HCT116 (cell line): ENCODE results near the gene CCDC91. TPM values are rescaled to one million over a fixed set of nuclear protein-coding genes. Genes with fewer than 3 reads are reported as not detected.

Experiments used
- ATAC-seq: fragments of 200-7000 bp; cut with Tn5 transposase; 2 replicates; pipeline ENCODE4 v1.9.1; 2020; ENCODE audit warnings: mild to moderate bottlenecking, moderate library complexity
- BruUV-seq: library from RNA; stranded (reverse); fragments of 400-500 nt; replicated peaks from 2 replicates; lab custom pipeline; 2021; lab: Mats Ljungman, UMichigan
- CTCF ChIA-PET: fragments of 300-600 bp; sonication (Branson Sonifier 250); formaldehyde crosslinking; loops from one replicate; lab custom pipeline; 2021; ENCODE audit warnings: antibody characterized with exemption; lab: Charles Lee
- POLR2A ChIA-PET: fragments of 300-600, 350-600 bp; sonication (Branson Sonifier 250); formaldehyde crosslinking; loops from one replicate; lab custom pipeline; 2021; ENCODE audit warnings: antibody characterized with exemption; lab: Charles Lee
- RAD21 ChIA-PET, 2 experiments: fragments of 300-600 bp; sonication (Branson Sonifier 250); formaldehyde crosslinking; loops; one replicate each; lab custom pipeline; 2023; ENCODE audit warnings: low total read pairs in 2 of 2; ENCODE audit not compliant: uncharacterized antibody in 2 of 2, unreplicated experiment in 2 of 2, low non-redundant PET in 1 of 2; lab: Charles Lee
- DNase-seq: peaks from one replicate; pipeline ENCODE4 v3.0.0-alpha.2; 2010; ENCODE audit warnings: low read depth, low spot score
- H2AFZ ChIP-seq: fragments of 200-600 bp; shearing (Covaris generic), sonication (generic); 2 replicates; pipeline ENCODE4 v1.6.1; 2017; ENCODE audit warnings: low read depth, mixed run types, mixed read lengths, antibody characterized with exemption, low read length; ENCODE audit not compliant: poor library complexity, severe bottlenecking
- H3K27ac ChIP-seq: 2 replicates; pipeline ENCODE4 v1.5.1; 2012; ENCODE audit warnings: low read depth, low read length
- H3K27me3 ChIP-seq: fragments of 200-600 bp; sonication (generic); 2 replicates; pipeline ENCODE4 v1.6.1; 2016; ENCODE audit warnings: mixed run types, low read length, mixed read lengths; ENCODE audit not compliant: insufficient read depth
- H3K36me3 ChIP-seq, 2 experiments: fragments of 200-500 bp in 1 of 2; fragments of 200-600 bp in 1 of 2; sonication (Bioruptor generic) in 1 of 2; sonication (generic) in 1 of 2; 2 replicates each; pipeline versions ENCODE4 v1.5.1 to v1.6.1; 2014 to 2016; ENCODE audit warnings: low read length in 2 of 2, inconsistent platforms in 1 of 2, mixed read lengths in 1 of 2, mixed run types in 1 of 2; ENCODE audit not compliant: insufficient read depth in 2 of 2, control insufficient read depth in 1 of 2
- H3K4me1 ChIP-seq, 2 experiments: fragments of 200-600 bp in 1 of 2; sonication (generic) in 1 of 2; 2 replicates each; pipeline versions ENCODE4 v1.5.1 to v1.6.1; 2012 to 2017; ENCODE audit warnings: low read length in 2 of 2, inconsistent platforms in 1 of 2, mild to moderate bottlenecking in 1 of 2, mixed read lengths in 1 of 2, mixed run types in 1 of 2, moderate library complexity in 1 of 2; ENCODE audit not compliant: insufficient read depth in 2 of 2, control insufficient read depth in 1 of 2
- H3K4me2 ChIP-seq: fragments of 200-600 bp; sonication (generic); 2 replicates; pipeline ENCODE4 v1.6.1; 2017; ENCODE audit warnings: mixed run types, low read length, mixed read lengths
- H3K4me3 ChIP-seq, 2 experiments: fragments of 200-600 bp in 1 of 2; sonication (generic) in 1 of 2; replicated peaks in 1 of 2; 2 replicates each; pipeline ENCODE4 v1.5.1; 2011 to 2016; ENCODE audit warnings: low read length in 2 of 2, control low read depth in 1 of 2, low read depth in 1 of 2, mild to moderate bottlenecking in 1 of 2, mixed read lengths in 1 of 2, mixed run types in 1 of 2
- H3K79me2 ChIP-seq: fragments of 200-600 bp; sonication (generic); 2 replicates; pipeline ENCODE4 v1.6.1; 2017; ENCODE audit warnings: mild to moderate bottlenecking, mixed run types, low read length, moderate library complexity, mixed read lengths; ENCODE audit not compliant: insufficient read depth
- H3K9ac ChIP-seq: fragments of 200-600 bp; sonication (generic); 2 replicates; pipeline ENCODE4 v1.6.1; 2016; ENCODE audit warnings: low read length, mixed read lengths
- H3K9me2 ChIP-seq: fragments of 200-600 bp; sonication (generic), shearing (Covaris generic); 2 replicates; pipeline ENCODE4 v1.6.1; 2017; ENCODE audit warnings: mixed run types, mild to moderate bottlenecking, moderate library complexity; ENCODE audit not compliant: insufficient read depth
- H3K9me3 ChIP-seq, 2 experiments: fragments of 200-500 bp in 1 of 2; fragments of 200-600 bp in 1 of 2; sonication (Bioruptor generic) in 1 of 2; sonication (generic) in 1 of 2; 2 replicates each; pipeline ENCODE4 v1.6.1; 2014 to 2017; ENCODE audit warnings: low read length in 2 of 2, mixed read lengths in 2 of 2, inconsistent platforms in 1 of 2, low read depth in 1 of 2, mild to moderate bottlenecking in 1 of 2, mixed run types in 1 of 2, moderate library complexity in 1 of 2; ENCODE audit not compliant: control insufficient read depth in 1 of 2, insufficient read depth in 1 of 2
- H4K20me1 ChIP-seq: fragments of 200-600 bp; sonication (generic), shearing (Covaris generic); 2 replicates; pipeline ENCODE4 v1.6.1; 2017; ENCODE audit warnings: mixed run types, mild to moderate bottlenecking, moderate library complexity; ENCODE audit not compliant: insufficient read depth
- ATF3 ChIP-seq: IDR thresholded peaks from 2 replicates; pipeline ENCODE4 v1.6.1; 2012
- CBX3 ChIP-seq: IDR thresholded peaks from 2 replicates; pipeline ENCODE4 v1.6.1; 2012; ENCODE audit warnings: low read depth
- CEBPB ChIP-seq: IDR thresholded peaks from 2 replicates; pipeline ENCODE4 v1.6.1; 2012; ENCODE audit warnings: low read depth
- CTCF ChIP-seq, 3 experiments: fragments of 200-600 bp in 1 of 3; sonication (generic) in 1 of 3; IDR thresholded peaks in 2 of 3; conservative IDR thresholded peaks in 1 of 3; 2 replicates each; pipeline ENCODE4 v1.5.1; 2012 to 2017; ENCODE audit warnings: low read depth in 2 of 3, low read length in 2 of 3, antibody characterized with exemption in 1 of 3, borderline replicate concordance in 1 of 3, control low read depth in 1 of 3, mild to moderate bottlenecking in 1 of 3, mixed read lengths in 1 of 3, mixed run types in 1 of 3, moderate library complexity in 1 of 3; ENCODE audit not compliant: insufficient read depth in 1 of 3
- EGR1 ChIP-seq: IDR thresholded peaks from 2 replicates; pipeline ENCODE4 v1.6.1; 2012; ENCODE audit warnings: low read depth
- ELF1 ChIP-seq: IDR thresholded peaks from 2 replicates; pipeline ENCODE4 v1.6.1; 2012; ENCODE audit warnings: low read depth, borderline replicate concordance
- EZH2phosphoT487 ChIP-seq: fragments of 200-600 bp; IDR thresholded peaks from 2 replicates; pipeline ENCODE4 v1.6.1; 2018; ENCODE audit warnings: antibody characterized with exemption, borderline replicate concordance
- FOSL1 ChIP-seq: IDR thresholded peaks from 2 replicates; pipeline ENCODE4 v1.6.1; 2012; ENCODE audit warnings: low read depth
- JUND ChIP-seq: IDR thresholded peaks from 2 replicates; pipeline ENCODE4 v1.6.1; 2012
- POLR2A ChIP-seq: IDR thresholded peaks from 2 replicates; pipeline ENCODE4 v1.7.0; 2011; ENCODE audit warnings: borderline replicate concordance; ENCODE audit not compliant: insufficient read depth, insufficient read length; ENCODE audit errors: extremely low read depth
- RAD21 ChIP-seq: IDR thresholded peaks from 2 replicates; pipeline ENCODE4 v1.6.1; 2012; ENCODE audit warnings: low read depth, mild to moderate bottlenecking
- REST ChIP-seq: IDR thresholded peaks from 2 replicates; pipeline ENCODE4 v1.6.1; 2012; ENCODE audit warnings: low read depth
- SP1 ChIP-seq: IDR thresholded peaks from 2 replicates; pipeline ENCODE4 v1.6.1; 2012; ENCODE audit warnings: low read depth
- SRF ChIP-seq: IDR thresholded peaks from 2 replicates; pipeline ENCODE4 v1.6.1; 2012; ENCODE audit warnings: low read depth
- TCF7L2 ChIP-seq: IDR thresholded peaks from 2 replicates; pipeline ENCODE4 v1.7.0; 2011; ENCODE audit warnings: borderline replicate concordance, inconsistent platforms; ENCODE audit not compliant: insufficient read depth, insufficient read length; ENCODE audit errors: extremely low read depth
- ZFX ChIP-seq: fragments of 450-650 bp; IDR thresholded peaks from 2 replicates; pipeline ENCODE4 v1.6.1; 2017
- ZNF274 ChIP-seq: fragments of 200-500 bp; sonication (Bioruptor generic); IDR thresholded peaks from 2 replicates; pipeline ENCODE4 v1.6.1; 2014; ENCODE audit warnings: mild to moderate bottlenecking, low read depth, low read length, inconsistent platforms
- intact Hi-C: fragments of 100-400 bp; cut with micrococcal nuclease; formaldehyde crosslinking; loops from 2 replicates; pipeline ENCODE4 v1.10.0; 2022
- total RNA-seq: library from RNA; stranded (reverse); gene quantifications from one replicate; pipeline ENCODE4 v1.2.1, GENCODE V29; 2021; ENCODE audit not compliant: unreplicated experiment

The CCDC91 gene
- total RNA-seq, 1 experiment from 2014 or later = 18.1 TPM

GRCh38 chr12:28500373-28501024, 310.2 kb downstream of the CCDC91 start:
- ChIA-PET CTCF (no interaction called here), POLR2A (no interaction called here), RAD21 (no interaction called here)
- intact Hi-C loops = no loop called here
- Histone ChIP-seq H3K9me2 (no peaks in the 10 kb centered on the region), H3K36me3 (no peaks in the 10 kb centered on the region), H3K27ac (no peak overlapping the region), H3K9ac (no peak overlapping the region), H3K9me3 (no peaks in the 10 kb centered on the region), H2AFZ (no peak overlapping the region), H3K4me1 (peaks cover 8 to 13% of the 10 kb centered on the region in 2 experiments; a peak in 3 of 4 replicates), H3K27me3 (no peaks in the 10 kb centered on the region), H4K20me1 (no peaks in the 10 kb centered on the region), H3K79me2 (no peaks in the 10 kb centered on the region), H3K4me3 (no peak overlapping the region), H3K4me2 (no peak overlapping the region)
- ATAC-seq = no peak
- TF ChIP-seq ZFX (no peak), ELF1 (no peak), CBX3 (no peak), SRF (no peak), CEBPB (no peak), EZH2phosphoT487 (no peak), JUND (no peak), CTCF (IDR thresholded peaks at IDR 0.05 in 2 of 3, conservative IDR thresholded peaks at IDR 0.05 in 1 of 3; ENCODE audit: borderline replicate concordance in 1 of 3, insufficient read depth in 1 of 3, low read depth in 2 of 3, low read length in 2 of 3) (no peak), ZNF274 (no peak), SP1 (no peak), POLR2A (no peak), EGR1 (no peak), ATF3 (no peak), REST (no peak), RAD21 (no peak), TCF7L2 (no peak), FOSL1 (no peak)
- DNase-seq = no peak
- BruUV-seq = no TSS peak
